ENCODE measurements around the gene ANKRD13D. TPM values are rescaled to one million over a fixed set of nuclear protein-coding genes. Genes with fewer than 3 reads are reported as not detected.
A peak's percentile ranks its signal among the peaks of the same experiment; 100 is the strongest.

ANKRD13D gene
- total and polyA plus RNA-seq, 12 donors, result 8.7 to 205 (median 40.4) TPM

GRCh38 chr11:67295846-67296245 is 6.7 kb downstream of the ANKRD13D start:
- Histone ChIP-seq H3K4me3 (no peak overlapping the region), H3K9me3 (replicated peaks in 1 of 3) (no peaks in the 10 kb centered on the region), H3K36me3 (replicated peaks in 1 of 2) (peaks cover 0 to 62% of the 10 kb centered on the region in 2 donors), H3K27ac (no peak overlapping the region), H3K4me1 (replicated peaks in 1 of 2) (peaks cover 0 to 7% of the 10 kb centered on the region in 2 donors), H3K27me3 (no peaks in the 10 kb centered on the region)
- WGBS, 4 donors, result 93 to 100% (median 98%) methylated on average over 1 of the region's 1 CpG
- no peak for DNase-seq
- no peak for TF ChIP-seq CTCF (IDR thresholded peaks at IDR 0.05)
- TF ChIP-seq POLR2A (IDR thresholded peaks at IDR 0.05), result no peak
- intact Hi-C loops (cut with DNase I), result no loop called here

- no peak for DNase-seq
- H3K36me3 ChIP-seq (replicated peaks in 1 of 2), result peaks cover 0 to 43% of the 10 kb centered on the region in 2 donors
- TF ChIP-seq POLR2A (IDR thresholded peaks at IDR 0.05) (no peak), CTCF (IDR thresholded peaks at IDR 0.05) (no peak)
- H3K9me3 ChIP-seq (replicated peaks in 1 of 3), result no peaks in the 10 kb centered on the region
- H3K4me1 ChIP-seq (replicated peaks in 1 of 2), result peaks cover 8 to 11% of the 10 kb centered on the region in 2 donors
- intact Hi-C loops (cut with DNase I), result no loop called here
- H3K4me3 ChIP-seq, result no peak overlapping the region
- 93 to 96% (median 94%) methylated on average over 7 of the region's 7 CpGs for WGBS, 4 donors
- no peaks in the 10 kb centered on the region for H3K27me3 ChIP-seq
- no peak overlapping the region for H3K27ac ChIP-seq
Observed at GRCh38 chr11:67298786-67299185, 9.7 kb downstream of the ANKRD13D start.

- intact Hi-C loops (cut with DNase I), result loop anchor here in 1 of 2 donors (5.0 kb wide), 1 partner anchor 32 kb away; the partner anchor contains the start of gene GRK2
- Histone ChIP-seq H3K4me1 (replicated peaks in 1 of 2) (peaks cover 15 to 19% of the 10 kb centered on the region in 2 donors), H3K36me3 (replicated peaks in 1 of 2) (peaks cover 0 to 38% of the 10 kb centered on the region in 2 donors), H3K4me3 (no peak overlapping the region), H3K27me3 (no peaks in the 10 kb centered on the region), H3K9me3 (replicated peaks in 1 of 3) (no peaks in the 10 kb centered on the region), H3K27ac (no peak overlapping the region)
- WGBS, 4 donors, result 89 to 97% (median 94%) methylated on average over 5 to 29 of the region's 29 CpGs
- peak in 3 of 7 donors; percentile 5 to 13 (median 10) for DNase-seq
- TF ChIP-seq CTCF (IDR thresholded peaks at IDR 0.05) (no peak), POLR2A (IDR thresholded peaks at IDR 0.05) (no peak)
Observed at GRCh38 chr11:67299471-67300191, 10.5 kb downstream of the ANKRD13D start.

GRCh38 chr11:67300256-67300755 is 11.2 kb downstream of the ANKRD13D start:
- peaks cover 15 to 21% of the 10 kb centered on the region in 2 donors for H3K4me1 ChIP-seq (replicated peaks in 1 of 2)
- no peak overlapping the region for H3K27ac ChIP-seq
- H3K9me3 ChIP-seq (replicated peaks in 1 of 3), result no peaks in the 10 kb centered on the region
- peak in 2 of 7 donors; percentile 11 to 13 for DNase-seq
- TF ChIP-seq CTCF (IDR thresholded peaks at IDR 0.05) (no peak), POLR2A (IDR thresholded peaks at IDR 0.05) (no peak)
- WGBS, 4 donors, result 92 to 94% (median 93%) methylated on average over 7 to 13 of the region's 13 CpGs
- no peaks in the 10 kb centered on the region for H3K27me3 ChIP-seq
- H3K36me3 ChIP-seq (replicated peaks in 1 of 2), result peaks cover 0 to 38% of the 10 kb centered on the region in 2 donors
- intact Hi-C loops (cut with DNase I), result loop anchor here in 1 of 2 donors (5.0 kb wide), 1 partner anchor 33 kb away; the partner anchor contains the start of gene GRK2
- no peak overlapping the region for H3K4me3 ChIP-seq
